B cell (primary cell): ENCODE measurements around the gene EDA2R. TPM values are rescaled to one million over a fixed set of nuclear protein-coding genes. Genes with fewer than 3 reads are reported as not detected.

Experiments
- ATAC-seq: fragments of 200-7000 bp; cut with Tn5 transposase; one replicate; pipeline ENCODE4 v1.10.0; 2021; ENCODE audit warnings: low read depth, mild to moderate bottlenecking, moderate number of reproducible peaks, moderate library complexity
- CTCF ChIA-PET: fragments of 350-600 bp; sonication (Branson Sonifier 250); formaldehyde crosslinking; loops from one replicate; lab custom pipeline; 2021; ENCODE audit warnings: antibody characterized with exemption, inconsistent platforms; lab: Charles Lee
- POLR2A ChIA-PET: fragments of 350-600 bp; sonication (Branson Sonifier 250); formaldehyde crosslinking; loops from one replicate; lab custom pipeline; 2021; ENCODE audit warnings: antibody characterized with exemption; lab: Charles Lee
- DNase-seq: peaks from one replicate; pipeline ENCODE4 v3.0.0; 2013
- H2AFZ ChIP-seq: 2 replicates; pipeline ENCODE4 v1.6.1; 2012; ENCODE audit warnings: mild to moderate bottlenecking, low read depth, low read length; ENCODE audit not compliant: insufficient read depth, poor library complexity, severe bottlenecking
- H3K27ac ChIP-seq, 2 donors: 1 replicate in 1 of 2; 2 replicates in 1 of 2; pipeline ENCODE4 v1.5.1; 2012 to 2013; ENCODE audit warnings: low read length in 2 of 2, mild to moderate bottlenecking in 2 of 2, moderate library complexity in 1 of 2
- H3K27me3 ChIP-seq, 4 experiments: fragments of 200-600 bp in 1 of 4; sonication (generic) in 1 of 4; replicated peaks in 1 of 4; 1 replicate in 2 of 4; 2 replicates in 2 of 4; pipeline versions ENCODE4 v1.6.1 to v1.7.0; 2013 to 2016; ENCODE audit warnings: low read length in 3 of 4, mild to moderate bottlenecking in 2 of 4, mixed read lengths in 1 of 4, moderate library complexity in 1 of 4; ENCODE audit not compliant: insufficient read depth in 4 of 4, control insufficient read depth in 3 of 4; ENCODE audit errors: control extremely low read depth in 1 of 4
- H3K36me3 ChIP-seq, 2 experiments: replicated peaks in 1 of 2; 1 replicate in 1 of 2; 2 replicates in 1 of 2; pipeline versions ENCODE4 v1.6.1 to v1.7.1; 2013; ENCODE audit warnings: low read length in 1 of 2; ENCODE audit not compliant: insufficient read depth in 2 of 2, control insufficient read depth in 1 of 2; ENCODE audit errors: control extremely low read depth in 1 of 2, extremely low read depth in 1 of 2
- H3K4me1 ChIP-seq, 2 donors: fragments of 200-600 bp in 1 of 2; sonication (generic) in 1 of 2; 1 replicate in 1 of 2; 2 replicates in 1 of 2; pipeline versions ENCODE4 v1.5.1 to v1.6.1; 2013 to 2017; ENCODE audit warnings: low read length in 2 of 2; ENCODE audit not compliant: control insufficient read depth in 2 of 2, insufficient read depth in 2 of 2
- H3K4me2 ChIP-seq: replicated peaks from 2 replicates; pipeline ENCODE3; 2012; ENCODE audit warnings: mild to moderate bottlenecking, low read depth, low read length; ENCODE audit not compliant: poor library complexity, severe bottlenecking
- H3K4me3 ChIP-seq, 5 experiments: fragments of 200-600 bp in 1 of 5; sonication (generic) in 1 of 5; 1 replicate in 3 of 5; 2 replicates in 2 of 5; pipeline versions ENCODE4 v1.5.1 to v1.7.0; 2011 to 2016; ENCODE audit warnings: low read length in 4 of 5, mild to moderate bottlenecking in 4 of 5, low read depth in 2 of 5, control low read depth in 1 of 5, moderate library complexity in 1 of 5; ENCODE audit not compliant: insufficient read depth in 1 of 5; ENCODE audit errors: control extremely low read depth in 1 of 5, extremely low read depth in 1 of 5
- H3K79me2 ChIP-seq: fragments of 200-600 bp; sonication (generic); one replicate; pipeline ENCODE4 v1.6.0; 2016; ENCODE audit warnings: low read length; ENCODE audit not compliant: control insufficient read depth, insufficient read depth
- H3K9ac ChIP-seq: fragments of 200-600 bp; sonication (generic); 2 replicates; pipeline ENCODE4 v1.6.1; 2017; ENCODE audit warnings: mild to moderate bottlenecking, low read length, moderate library complexity
- H3K9me3 ChIP-seq, 3 donors: one replicate each; pipeline versions ENCODE4 v1.6.1 to v1.7.1; 2013; ENCODE audit warnings: low read length in 2 of 3; ENCODE audit not compliant: control insufficient read depth in 2 of 3, insufficient read depth in 1 of 3; ENCODE audit errors: control extremely low read depth in 1 of 3
- H4K20me1 ChIP-seq: 2 replicates; pipeline ENCODE4 v1.6.0; 2012; ENCODE audit warnings: mild to moderate bottlenecking, low read length; ENCODE audit not compliant: insufficient read depth, control insufficient read depth, poor library complexity, severe bottlenecking
- H3K27ac Mint-ChIP-seq: one replicate; pipeline ENCODE4 v1.8.0; 2021; ENCODE audit warnings: mixed read lengths
- H3K27me3 Mint-ChIP-seq: one replicate; pipeline ENCODE4 v1.8.0; 2021; ENCODE audit warnings: mixed read lengths
- H3K4me1 Mint-ChIP-seq: one replicate; pipeline ENCODE4 v1.8.0; 2021; ENCODE audit warnings: mixed read lengths
- H3K4me3 Mint-ChIP-seq: one replicate; pipeline ENCODE4 v1.8.0; 2021; ENCODE audit warnings: mixed read lengths
- H3K9me3 Mint-ChIP-seq: one replicate; pipeline ENCODE4 v1.8.0; 2022; ENCODE audit warnings: mixed read lengths; ENCODE audit not compliant: insufficient read depth
- EZH2 ChIP-seq: IDR thresholded peaks from 2 replicates; pipeline ENCODE4 v1.6.1; 2012; ENCODE audit warnings: borderline replicate concordance, low read depth, mild to moderate bottlenecking, moderate library complexity, low read length; ENCODE audit not compliant: insufficient read depth, poor library complexity, severe bottlenecking
- WGBS: methylation state at CpG from one replicate; pipeline ENCODE4 v1.1.5; 2013; ENCODE audit warnings: missing lambda C conversion rate; ENCODE audit not compliant: insufficient coverage; 5-methylcytosine and 5-hydroxymethylcytosine counted together
- intact Hi-C: fragments of 100-400 bp; cut with micrococcal nuclease; formaldehyde crosslinking; loops from one replicate; pipeline ENCODE4 v1.10.0; 2022
- polyA plus RNA-seq: library from polyadenylated mRNA; depleted of rRNA; stranded (reverse); fragments of >200 nt; gene quantifications from 2 replicates; pipeline ENCODE4 v1.2.3, GENCODE V29; 2012
- total RNA-seq, 2 donors: library from RNA; stranded (reverse); fragments of 120-200 nt in 1 of 2; gene quantifications; 1 replicate in 1 of 2; 2 replicates in 1 of 2; pipeline versions ENCODE4 v1.2.3 to v1.2.4, GENCODE V29; 2013 to 2022
- TF ChIP-seq, protein P1 (sequence below): fragments of 200-600 bp; IDR thresholded peaks from one replicate; pipeline ENCODE4 v1.8.0; 2022; ENCODE audit warnings: antibody characterized with exemption, mild to moderate bottlenecking

The EDA2R gene
- total and polyA plus RNA-seq, 2 donors (not counting 1 experiment from before 2014, with no cell fraction given), result 0.25 to 0.49 TPM

- ChIA-PET CTCF (no interaction called here), POLR2A (no interaction called here)
- TF ChIP-seq EZH2, result no peak
- TF ChIP-seq, protein P1, sequence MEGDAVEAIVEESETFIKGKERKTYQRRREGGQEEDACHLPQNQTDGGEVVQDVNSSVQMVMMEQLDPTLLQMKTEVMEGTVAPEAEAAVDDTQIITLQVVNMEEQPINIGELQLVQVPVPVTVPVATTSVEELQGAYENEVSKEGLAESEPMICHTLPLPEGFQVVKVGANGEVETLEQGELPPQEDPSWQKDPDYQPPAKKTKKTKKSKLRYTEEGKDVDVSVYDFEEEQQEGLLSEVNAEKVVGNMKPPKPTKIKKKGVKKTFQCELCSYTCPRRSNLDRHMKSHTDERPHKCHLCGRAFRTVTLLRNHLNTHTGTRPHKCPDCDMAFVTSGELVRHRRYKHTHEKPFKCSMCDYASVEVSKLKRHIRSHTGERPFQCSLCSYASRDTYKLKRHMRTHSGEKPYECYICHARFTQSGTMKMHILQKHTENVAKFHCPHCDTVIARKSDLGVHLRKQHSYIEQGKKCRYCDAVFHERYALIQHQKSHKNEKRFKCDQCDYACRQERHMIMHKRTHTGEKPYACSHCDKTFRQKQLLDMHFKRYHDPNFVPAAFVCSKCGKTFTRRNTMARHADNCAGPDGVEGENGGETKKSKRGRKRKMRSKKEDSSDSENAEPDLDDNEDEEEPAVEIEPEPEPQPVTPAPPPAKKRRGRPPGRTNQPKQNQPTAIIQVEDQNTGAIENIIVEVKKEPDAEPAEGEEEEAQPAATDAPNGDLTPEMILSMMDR, result no peak
- Histone ChIP-seq H3K9me3 (no peaks in the 10 kb centered on the region), H2AFZ (no peak overlapping the region), H4K20me1 (no peaks in the 10 kb centered on the region), H3K4me2 (no peak overlapping the region), H3K79me2 (no peaks in the 10 kb centered on the region), H3K27ac (no peak overlapping the region), H3K27me3 (no peaks in the 10 kb centered on the region), H3K4me3 (no peak overlapping the region), H3K9ac (no peak overlapping the region), H3K36me3 (no peaks in the 10 kb centered on the region), H3K4me1 (peaks cover 0 to 3% of the 10 kb centered on the region in 2 donors)
- H3K27ac Mint-ChIP-seq, result no peak overlapping the region
- no peak for DNase-seq
- WGBS, result no CpG with 5 or more reads among the region's 3 CpGs
- no peaks in the 10 kb centered on the region for H3K9me3 Mint-ChIP-seq
- H3K27me3 Mint-ChIP-seq, result no peaks in the 10 kb centered on the region
- ATAC-seq, result no peak
- no peak overlapping the region for H3K4me3 Mint-ChIP-seq
- intact Hi-C loops, result no loop called here
- H3K4me1 Mint-ChIP-seq, result peaks cover 4% of the 10 kb centered on the region
Measured at GRCh38 chrX:66633541-66633940, 5.3 kb downstream of the EDA2R start.

DNA sequence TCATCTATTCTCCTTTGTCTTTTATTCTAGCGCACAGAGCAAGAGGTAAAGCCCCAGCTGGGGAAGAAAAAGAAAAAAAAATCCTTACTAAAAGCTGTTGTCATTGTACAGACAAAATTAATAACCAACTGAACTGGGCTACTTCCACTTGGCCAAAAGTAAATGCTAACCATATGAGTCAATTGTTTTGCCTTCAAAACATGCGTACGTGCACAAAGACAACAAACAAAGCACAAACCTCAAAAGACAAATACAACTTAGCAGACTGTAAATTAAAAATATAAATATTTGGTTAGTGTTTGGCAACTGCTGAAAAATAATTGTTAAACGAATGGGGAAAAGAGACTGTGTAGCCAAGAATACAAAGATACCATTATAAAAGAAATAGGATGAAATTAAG is 5.9 kb downstream of the EDA2R start:
- no peak overlapping the region for H3K4me3 ChIP-seq
- no peak for ATAC-seq
- no peak overlapping the region for H3K9ac ChIP-seq
- ChIA-PET POLR2A (no interaction called here), CTCF (no interaction called here)
- H3K27ac ChIP-seq, result no peak overlapping the region
- H3K9me3 ChIP-seq, result no peaks in the 10 kb centered on the region
- H3K27ac Mint-ChIP-seq, result no peak overlapping the region
- no peaks in the 10 kb centered on the region for H3K4me1 ChIP-seq
- no peak for TF ChIP-seq EZH2
- TF ChIP-seq, protein P1, result no peak
- H3K4me3 Mint-ChIP-seq, result no peak overlapping the region
- H4K20me1 ChIP-seq, result no peaks in the 10 kb centered on the region
- no peak overlapping the region for H2AFZ ChIP-seq
- intact Hi-C loops, result no loop called here
- no peaks in the 10 kb centered on the region for H3K79me2 ChIP-seq
- no CpG with 5 or more reads among the region's 4 CpGs for WGBS
- no peaks in the 10 kb centered on the region for H3K27me3 ChIP-seq
- H3K9me3 Mint-ChIP-seq, result no peaks in the 10 kb centered on the region
- no peak overlapping the region for H3K4me2 ChIP-seq
- no peaks in the 10 kb centered on the region for H3K4me1 Mint-ChIP-seq
- no peaks in the 10 kb centered on the region for H3K27me3 Mint-ChIP-seq
- no peak for DNase-seq
- H3K36me3 ChIP-seq, result no peaks in the 10 kb centered on the region
